ENCODE data around the gene WRAP73.

The WRAP73 gene

GRCh38 chr1:3657096-3657475 lies 7.2 kb upstream of the WRAP73 start:
- no peak for DNase-seq (ENCODE audit: low spot score)
- TF ChIP-seq CTCF (IDR thresholded peaks at IDR 0.05; ENCODE audit: extremely low read depth, missing control alignments): no peak

GRCh38 chr1:3656450-3657095 lies 6.7 kb upstream of the WRAP73 start:
- DNase-seq (ENCODE audit: low spot score): peak; percentile 88
- TF ChIP-seq CTCF (IDR thresholded peaks at IDR 0.05; ENCODE audit: extremely low read depth, missing control alignments): no peak

- no peak for DNase-seq (ENCODE audit: low spot score)
- TF ChIP-seq CTCF (IDR thresholded peaks at IDR 0.05; ENCODE audit: extremely low read depth, missing control alignments): no peak
Observed at GRCh38 chr1:3654549-3655281, 4.8 kb upstream of the WRAP73 start.

GRCh38 chr1:3653286-3653618 lies 3.3 kb upstream of the WRAP73 start:
- DNase-seq (ENCODE audit: low spot score): no peak
- no peak for TF ChIP-seq CTCF (IDR thresholded peaks at IDR 0.05; ENCODE audit: extremely low read depth, missing control alignments)

GRCh38 chr1:3652548-3653285 lies 2.8 kb upstream of the WRAP73 start:
- no peak for TF ChIP-seq CTCF (IDR thresholded peaks at IDR 0.05; ENCODE audit: extremely low read depth, missing control alignments)
- no peak for DNase-seq (ENCODE audit: low spot score)

GRCh38 chr1:3651930-3652547 lies 2.1 kb upstream of the WRAP73 start, which contains the start of gene TP73:
Gene TP73, plus strand, starts transcription at chr1:3652516. Its CDS starts 29,850 bp downstream, at chr1:3682366.
- DNase-seq (ENCODE audit: low spot score): peak; percentile 88
- no peak for TF ChIP-seq CTCF (IDR thresholded peaks at IDR 0.05; ENCODE audit: extremely low read depth, missing control alignments)
